GM21528 (cell line): ENCODE data around the gene HDAC11.
"Not testable (repeated sequence)": the region's sequence is repeated elsewhere in the genome, so short reads cannot be mapped to it uniquely, and the experiment has no call there.

ENCODE experiments used
- ATAC-seq: cut with Tn5 transposase; IDR thresholded peaks from one replicate; pipeline ENCODE4 v1.9.1; 2021; ENCODE audit warnings: mild to moderate bottlenecking, moderate library complexity; ENCODE audit not compliant: unreplicated experiment, low FRiP score

HDAC11 gene

DNA sequence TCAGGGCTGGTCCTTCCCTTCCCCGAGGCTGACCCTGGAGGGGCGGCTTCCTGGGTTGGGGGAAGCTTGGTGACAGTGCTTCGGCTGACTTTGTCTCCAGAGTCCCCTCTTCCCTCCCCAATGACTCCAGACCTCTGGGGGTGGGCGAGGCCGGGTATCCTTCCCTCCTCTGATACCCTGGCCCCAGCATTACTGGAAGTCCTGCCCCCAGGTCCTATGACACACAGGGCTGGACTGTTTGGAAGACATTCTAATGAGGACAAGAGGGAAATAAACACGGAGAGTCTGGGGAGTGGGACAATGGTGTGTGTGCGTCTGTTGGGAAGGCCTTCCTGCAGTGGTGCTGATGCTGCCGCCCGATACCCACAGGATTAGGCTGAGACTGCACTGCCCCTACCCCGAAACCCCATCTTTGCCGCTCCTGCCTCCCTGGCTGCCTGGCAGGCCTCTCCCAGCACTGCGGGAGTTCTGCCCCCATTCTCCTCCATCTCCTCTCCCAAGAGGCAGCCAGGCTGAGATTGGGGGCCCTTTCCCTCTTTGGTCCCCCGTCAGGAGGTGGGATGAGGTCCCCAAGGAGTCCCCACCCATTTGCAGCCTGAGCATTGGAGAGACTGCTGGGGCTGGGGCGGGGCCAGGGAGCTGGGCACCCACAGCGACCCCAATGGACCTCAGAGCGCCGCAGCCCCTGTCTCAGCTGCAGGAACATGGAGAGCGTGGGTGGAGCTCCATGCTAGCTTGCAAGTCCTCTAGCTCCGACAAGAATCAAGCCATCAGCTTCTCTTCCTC, 39.1 kb downstream of the HDAC11 start:
- ATAC-seq: no peak

DNA sequence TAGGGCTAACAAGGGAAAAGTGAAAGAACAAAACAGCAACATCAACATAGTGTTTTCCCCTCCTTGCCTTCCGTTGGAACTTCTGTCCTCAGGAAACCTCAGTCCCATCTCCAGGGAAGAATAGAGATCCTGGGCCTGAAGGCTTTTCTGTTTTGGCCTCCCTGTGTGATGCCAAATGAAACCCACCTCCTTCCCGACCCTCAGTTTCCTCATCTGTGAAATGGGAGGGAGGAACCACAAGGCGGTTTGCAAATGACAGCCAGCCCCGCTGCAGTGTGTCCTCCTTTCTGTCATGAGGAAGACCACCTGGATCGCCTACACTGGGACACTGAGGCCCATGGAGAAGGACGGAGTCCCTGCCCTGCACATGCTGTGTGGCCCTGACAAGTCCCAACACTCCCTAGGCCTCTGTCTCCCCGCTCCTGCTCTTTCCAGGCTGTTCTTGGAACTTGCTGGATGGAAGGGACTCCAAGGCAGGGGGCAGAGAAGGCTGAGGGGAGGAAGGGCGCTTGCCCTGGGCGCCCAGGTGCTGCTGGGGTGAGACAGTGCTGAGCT, 40.3 kb downstream of the HDAC11 start:
- no peak for ATAC-seq

DNA sequence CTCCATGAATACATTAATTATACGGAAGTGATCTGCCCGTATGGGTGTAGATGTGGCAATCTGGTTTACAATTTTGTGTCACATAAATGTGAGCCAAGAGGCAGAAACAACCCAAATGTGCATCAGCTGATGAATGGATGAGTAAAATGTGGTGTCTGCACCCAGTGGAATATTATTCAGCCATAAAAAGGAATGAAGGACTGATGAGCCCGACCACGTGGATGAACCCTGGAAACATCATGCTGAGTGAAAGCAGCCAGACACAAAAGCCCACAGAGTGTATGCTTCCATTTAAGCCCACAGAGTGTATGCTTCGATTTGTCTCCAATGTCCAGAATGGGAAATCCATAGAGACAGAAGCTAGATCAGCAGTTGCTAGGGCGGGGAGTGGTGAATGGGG, 41.2 kb downstream of the HDAC11 start:
- no peak for ATAC-seq

DNA sequence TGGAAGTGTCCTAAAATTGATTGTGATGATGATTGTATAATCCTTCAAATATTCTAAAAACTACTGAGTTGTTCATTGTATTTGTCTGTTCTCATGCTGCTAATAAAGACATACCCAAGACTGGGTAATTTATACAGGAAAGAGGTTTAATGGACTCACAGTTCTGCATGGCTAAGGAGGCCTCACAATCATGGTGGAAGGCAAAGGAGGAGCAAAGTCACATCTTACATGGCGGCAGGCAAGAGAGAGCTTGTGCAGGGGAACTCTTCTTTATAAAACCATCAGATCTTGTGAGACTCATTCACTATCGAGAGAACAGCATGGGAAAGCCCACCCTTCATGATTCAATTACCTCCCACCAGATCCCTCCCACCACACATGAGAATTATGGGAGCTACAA, 41.6 kb downstream of the HDAC11 start:
- ATAC-seq: not testable (repeated sequence)

DNA sequence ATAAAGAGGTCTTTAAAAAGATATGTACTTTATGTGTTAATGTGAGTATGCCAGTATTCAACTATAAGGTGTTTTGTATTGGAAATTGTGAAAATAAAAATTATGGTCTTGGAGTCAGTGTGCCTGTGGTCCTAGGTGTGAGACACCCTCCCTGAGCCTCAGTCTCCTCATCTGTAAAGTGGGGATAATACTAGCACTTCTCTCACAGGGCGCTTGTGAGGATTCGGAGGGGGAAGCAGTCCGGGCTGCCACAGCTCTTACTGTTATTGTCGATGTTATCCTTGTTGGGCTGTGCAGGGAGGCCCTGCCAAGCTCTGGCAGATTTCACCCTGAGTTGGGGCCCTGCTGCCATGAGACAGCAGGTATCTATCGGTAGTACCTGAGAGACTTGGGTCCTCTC, 42.1 kb downstream of the HDAC11 start:
- ATAC-seq: no peak

DNA sequence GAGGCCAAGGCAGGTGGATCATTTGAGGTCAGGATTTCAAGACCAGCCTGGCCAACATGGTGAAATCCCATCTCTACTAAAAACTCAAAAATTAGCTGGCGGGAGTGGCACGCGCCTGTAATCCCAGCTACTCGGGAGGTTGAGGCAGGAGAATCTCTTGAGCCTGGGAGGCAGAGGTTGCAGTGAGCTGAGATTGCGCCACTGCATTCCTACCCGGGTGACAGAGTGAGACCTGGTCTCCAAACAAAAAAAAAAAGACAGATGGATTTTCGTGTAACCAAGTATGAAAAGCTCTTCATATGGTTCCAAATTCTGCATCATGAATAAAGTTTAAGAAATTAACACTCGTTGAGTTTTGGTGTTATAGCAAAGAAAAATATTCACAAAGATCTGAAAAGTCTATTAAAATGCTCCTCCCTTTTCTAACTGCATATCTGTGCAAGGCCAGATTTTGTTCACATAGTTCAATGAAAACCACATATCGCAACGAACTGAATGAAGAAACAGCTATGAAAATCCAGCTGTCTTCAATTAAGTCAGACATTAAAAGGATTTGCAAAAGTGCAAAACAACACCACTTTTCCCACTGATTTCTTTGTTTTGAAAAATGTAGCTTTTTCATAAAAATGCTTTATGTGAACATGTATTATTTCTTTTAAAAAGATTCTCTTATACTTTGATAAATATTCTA, 45.0 kb downstream of the HDAC11 start:
- no peak for ATAC-seq

DNA sequence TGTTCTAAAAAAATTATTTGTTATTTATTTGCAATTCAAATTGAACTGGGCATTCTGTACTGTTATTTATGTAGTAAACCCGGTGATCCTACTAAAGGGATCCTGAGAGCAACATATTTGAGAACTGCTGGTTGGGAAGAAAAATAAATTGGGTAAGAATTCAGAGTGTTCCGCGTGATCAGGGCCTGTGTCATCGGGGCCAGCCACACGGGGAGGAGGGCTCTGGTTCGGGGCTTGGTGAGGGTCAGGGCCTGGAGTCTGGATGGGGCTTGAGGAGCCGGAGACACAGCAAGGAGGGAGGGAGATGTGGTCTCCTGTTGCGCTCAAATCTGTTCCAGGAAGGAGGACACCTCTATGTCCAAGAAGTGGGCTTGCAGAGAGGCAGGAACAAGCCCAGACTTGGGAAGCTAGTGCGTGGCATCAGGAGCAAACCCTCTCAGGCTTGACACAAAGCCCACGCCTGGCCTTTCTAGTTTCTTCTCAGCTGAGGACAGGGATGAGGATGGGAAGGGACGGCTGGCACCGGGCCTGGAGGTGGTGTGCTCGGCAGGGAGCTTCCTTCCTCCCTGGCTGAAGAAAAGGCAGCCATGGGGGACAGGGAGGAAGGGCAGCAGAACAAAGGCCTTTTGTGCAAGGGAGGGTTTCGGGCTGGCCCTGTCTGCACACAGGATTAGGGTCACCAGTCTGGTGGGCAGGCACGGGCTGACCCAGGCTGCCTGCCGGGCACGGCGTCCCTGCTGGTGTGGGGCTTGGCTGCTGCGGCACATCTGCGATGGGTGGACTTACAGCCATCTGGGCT, 45.9 kb downstream of the HDAC11 start:
- ATAC-seq: no peak

DNA sequence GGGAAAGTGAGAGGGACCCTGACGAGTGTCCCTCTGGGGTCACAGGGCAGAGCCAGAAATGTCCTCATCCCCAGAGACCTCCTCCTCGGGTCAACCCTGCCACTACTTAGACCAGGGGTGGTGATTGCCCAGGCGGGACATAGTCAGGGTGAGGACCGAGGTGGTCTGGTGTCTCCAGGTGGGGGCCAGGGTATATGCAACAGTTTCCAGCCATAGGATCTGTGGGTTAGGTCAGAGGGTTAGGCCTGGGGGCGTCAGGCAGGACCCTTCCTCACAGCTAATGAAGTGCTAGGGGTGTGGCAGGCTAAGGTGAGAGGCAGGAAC, 46.5 kb downstream of the HDAC11 start:
- ATAC-seq: no peak

DNA sequence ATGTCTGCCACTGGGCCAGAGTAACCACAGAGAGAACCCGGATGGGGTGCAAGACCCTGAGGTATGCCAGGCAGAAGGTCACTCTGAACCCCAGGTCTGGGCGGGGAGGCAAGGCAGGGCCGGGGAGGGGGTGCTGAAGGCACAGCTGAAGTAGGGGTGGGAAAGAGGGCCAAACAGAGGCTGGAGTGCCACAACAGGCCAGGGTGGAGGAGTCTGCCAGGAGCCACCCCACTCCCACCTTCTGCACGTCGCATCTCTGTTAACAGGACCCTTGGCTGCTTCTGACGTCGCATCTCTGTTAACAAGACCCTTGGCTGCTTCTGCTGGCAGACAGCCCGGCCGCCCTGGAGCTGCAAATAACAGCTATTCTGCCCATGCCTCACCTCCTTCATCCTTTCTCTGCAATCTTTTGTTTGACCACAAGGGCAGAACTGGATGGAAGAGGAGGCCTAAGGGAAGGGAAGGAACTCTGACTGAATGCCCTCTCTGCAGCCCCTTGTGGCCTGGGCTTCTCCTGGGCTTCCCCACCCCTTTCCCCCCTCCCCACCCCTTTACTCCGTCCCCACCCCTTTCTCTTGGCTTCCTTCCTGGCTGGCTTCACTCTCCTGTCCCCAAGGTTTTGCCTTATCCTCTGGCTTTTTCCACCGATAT, 48.2 kb downstream of the HDAC11 start:
- ATAC-seq: no peak

DNA sequence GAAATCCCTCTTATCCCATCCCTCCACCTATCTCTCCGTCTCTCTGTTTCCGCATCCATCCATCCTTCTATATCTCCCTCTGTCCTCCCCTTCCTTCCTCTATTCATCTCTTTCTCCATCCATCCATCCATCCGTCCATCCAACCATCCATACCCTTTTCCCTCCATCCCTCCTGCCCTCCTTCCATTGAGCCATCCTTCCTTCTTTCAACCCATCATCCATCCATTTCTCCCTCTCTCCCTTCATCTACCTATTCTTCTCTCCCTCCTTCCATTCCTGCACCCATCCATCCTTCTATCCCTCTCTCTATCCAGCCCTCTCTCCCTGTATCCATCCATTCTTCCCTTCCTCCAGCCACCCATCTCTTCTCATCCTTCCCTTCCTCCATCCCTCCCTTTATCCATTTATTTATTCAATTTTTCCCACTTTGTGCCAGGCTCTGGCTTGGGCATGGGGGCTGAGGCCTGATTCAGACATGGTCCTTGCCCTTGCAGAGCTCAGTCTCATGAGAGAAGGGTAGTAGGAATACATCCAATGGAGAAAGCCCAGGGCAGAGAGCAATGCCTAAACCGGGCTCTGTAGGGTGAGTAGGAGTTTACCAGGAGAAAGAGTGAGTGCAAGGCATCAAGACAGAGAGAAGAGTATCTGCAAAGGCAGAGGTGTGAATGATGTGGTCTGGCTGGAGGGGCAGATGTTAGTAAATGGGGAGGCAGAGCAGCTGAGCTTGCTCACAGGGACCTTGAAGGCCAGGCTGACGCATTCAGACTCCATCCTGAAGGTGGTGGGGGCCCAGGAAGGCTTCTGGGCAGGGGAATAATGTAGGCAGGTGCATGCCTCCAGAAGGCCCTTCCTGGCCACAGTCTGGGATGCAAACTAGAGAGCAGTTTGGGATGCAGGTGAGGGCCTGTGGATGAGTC, 49.3 kb downstream of the HDAC11 start:
- ATAC-seq: no peak

DNA sequence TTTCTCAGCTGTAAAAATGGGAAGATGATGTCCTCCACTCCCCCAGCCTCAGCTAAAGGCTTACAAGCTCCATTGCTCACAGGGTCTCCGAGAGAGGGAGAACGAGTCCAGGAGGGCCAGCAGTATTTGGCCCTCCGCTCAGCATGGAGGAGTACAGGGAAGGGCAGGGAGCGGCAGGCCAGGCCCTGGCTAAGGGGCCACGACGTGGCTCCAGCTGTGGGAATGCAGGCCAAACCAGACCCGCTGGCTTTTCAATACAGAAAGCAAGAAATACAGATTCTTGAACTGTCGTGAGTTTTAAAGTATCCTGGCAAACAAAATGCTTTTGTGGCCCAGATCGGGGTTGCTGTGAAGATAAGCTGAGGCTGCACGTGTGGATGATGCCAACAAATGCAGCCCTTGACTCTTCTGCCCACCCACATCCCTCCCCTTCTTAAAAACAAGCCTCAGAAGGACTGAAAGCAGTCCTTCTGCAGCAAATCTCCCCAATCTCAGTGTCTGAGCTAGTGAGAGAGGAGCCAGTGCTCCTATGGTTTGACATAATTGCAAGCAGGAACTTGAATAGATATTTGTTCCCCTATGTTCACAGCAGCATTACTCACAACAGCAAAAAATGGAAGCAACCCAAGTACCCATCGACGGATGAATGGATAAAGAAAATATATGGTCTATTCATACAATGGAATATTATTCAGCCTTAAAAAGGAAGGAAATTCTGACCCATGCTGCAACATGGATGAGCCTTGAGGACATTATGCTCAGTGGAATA, 50.3 kb downstream of the HDAC11 start:
- ATAC-seq: no peak

DNA sequence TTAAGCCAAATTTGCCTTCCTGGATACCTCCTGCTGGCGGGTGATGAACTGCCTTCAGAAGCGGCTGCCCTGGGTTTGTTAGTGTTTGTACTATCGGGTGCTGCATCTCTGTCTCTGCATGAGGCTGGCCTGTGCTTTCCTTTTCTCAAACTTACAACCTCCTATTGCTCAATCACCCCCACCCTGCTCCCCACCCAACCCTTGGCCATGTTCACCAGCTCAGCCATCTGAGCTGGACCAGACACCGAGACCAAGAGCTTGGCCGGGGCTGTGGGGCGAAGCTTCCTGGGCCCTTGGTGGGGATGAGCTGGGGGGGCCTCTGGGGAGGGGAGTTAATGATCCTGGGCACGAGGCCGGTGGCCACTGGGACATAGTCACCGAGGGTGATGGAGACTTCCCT, 52.0 kb downstream of the HDAC11 start:
- ATAC-seq: no peak

DNA sequence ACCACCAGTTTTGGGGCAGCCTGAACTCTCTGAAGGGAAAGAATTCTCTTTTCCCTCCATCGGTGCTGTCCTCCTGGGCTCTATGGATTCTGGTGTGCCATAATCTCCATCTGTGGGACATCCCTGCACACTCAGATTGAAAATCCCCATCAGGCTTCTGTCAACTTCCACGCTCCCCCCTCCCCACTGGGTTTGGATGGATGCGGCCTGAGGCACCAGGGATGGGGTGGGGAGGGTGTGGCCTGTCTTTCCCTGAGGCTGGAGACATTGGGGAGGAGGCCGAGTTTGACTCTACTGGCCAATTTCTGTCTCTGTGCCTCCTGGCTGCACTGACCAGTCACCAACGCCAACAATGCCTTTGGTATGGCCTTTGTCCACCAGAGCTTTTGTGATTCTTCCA, 52.5 kb downstream of the HDAC11 start:
- no peak for ATAC-seq

DNA sequence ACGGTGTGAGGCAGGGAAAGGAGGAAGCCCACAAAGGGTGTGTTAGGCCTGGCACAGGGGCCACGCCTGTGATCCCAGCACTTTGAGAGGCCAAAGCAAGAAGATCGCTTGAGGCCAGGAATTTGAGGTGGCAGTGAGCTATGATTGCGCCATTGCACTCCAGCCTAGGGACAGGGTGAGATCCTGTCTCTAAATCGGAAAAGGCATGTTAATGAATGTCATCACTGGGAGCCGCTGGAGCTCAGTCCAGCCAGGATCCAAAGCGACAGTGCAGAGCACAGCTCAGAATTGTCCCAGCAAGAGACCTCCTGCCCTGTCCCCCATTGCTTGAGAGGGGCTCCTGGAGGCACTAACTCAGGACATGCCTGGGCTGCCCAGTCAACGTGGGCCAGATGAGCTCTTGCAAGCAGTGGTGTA, 53.8 kb downstream of the HDAC11 start:
- ATAC-seq: no peak

DNA sequence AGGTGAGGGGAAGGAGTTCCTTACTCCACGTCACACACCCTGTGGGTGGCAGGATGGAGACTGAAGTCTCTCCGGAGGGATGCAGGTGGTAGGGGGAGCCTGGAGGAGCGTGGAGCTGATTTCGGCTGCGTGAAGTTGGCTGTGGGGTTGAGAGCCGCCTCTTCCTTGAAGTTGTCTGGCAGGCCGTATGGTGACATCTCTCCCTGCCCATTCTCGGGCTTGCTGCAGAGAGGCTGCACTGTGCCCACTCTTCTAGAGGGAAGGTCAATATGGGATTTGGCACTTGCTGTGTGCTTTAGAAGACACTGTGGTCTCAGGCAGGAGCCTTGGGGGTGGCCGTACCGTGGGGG, 55.4 kb downstream of the HDAC11 start:
- no peak for ATAC-seq

DNA sequence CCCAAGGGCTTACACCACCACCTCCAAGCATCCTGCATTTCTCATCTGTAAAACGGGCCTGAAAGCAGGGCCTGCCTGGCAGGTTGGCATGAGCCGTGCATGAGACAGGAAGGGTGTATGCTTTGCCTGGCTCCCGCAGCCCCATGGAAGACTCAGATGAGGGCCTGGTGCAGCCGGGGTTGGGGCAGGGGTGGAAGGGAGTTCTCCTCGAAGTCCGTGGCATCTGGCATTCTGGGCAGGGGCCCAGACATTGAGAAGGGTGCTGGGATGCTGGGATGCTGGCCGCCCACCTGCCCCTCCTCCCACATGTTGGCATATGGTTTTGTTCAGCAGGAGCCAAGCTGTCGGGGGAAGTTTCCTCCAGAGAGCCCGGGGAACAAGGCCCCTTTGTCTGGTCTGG, 55.8 kb downstream of the HDAC11 start:
- no peak for ATAC-seq

DNA sequence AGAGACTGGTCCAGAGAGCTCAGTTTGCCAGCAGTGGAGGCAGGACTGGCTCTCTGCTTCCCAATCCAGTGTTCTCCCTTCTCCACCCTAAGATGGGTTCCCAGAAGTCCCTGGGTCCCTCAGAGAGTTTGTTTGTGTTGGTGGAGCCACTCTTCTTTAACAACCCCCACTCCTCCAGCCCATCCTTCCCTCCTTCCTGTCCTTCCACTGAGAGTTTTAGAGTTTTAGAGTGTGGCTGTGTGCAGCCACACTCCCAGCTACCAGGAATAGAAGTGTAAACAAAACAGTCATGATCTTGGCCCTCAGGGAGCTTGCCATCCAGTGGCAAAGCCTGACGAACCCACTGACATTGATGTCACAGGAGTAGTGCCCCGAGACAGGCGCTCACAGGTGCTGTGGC, 56.3 kb downstream of the HDAC11 start:
- ATAC-seq: no peak

DNA sequence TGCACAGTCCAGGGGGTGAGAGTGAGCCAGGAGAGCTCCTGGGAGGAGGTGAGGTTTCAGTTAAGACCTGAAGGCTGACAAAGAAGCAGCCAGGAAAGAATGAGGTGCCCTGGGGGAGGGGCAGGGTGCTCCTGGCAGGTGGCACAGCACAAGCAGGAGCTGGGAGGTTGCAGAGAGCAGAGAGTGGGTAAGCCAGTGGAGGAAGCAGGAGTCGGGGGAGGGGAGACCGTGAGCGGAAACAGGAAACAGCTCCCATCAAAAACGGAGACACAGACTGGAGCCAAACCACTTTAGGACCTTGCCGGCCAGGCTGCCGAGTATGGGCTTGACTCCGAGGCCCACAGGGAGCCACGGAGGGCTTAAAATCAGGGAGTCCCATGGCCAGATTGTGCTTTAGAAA, 56.7 kb downstream of the HDAC11 start:
- ATAC-seq: no peak

DNA sequence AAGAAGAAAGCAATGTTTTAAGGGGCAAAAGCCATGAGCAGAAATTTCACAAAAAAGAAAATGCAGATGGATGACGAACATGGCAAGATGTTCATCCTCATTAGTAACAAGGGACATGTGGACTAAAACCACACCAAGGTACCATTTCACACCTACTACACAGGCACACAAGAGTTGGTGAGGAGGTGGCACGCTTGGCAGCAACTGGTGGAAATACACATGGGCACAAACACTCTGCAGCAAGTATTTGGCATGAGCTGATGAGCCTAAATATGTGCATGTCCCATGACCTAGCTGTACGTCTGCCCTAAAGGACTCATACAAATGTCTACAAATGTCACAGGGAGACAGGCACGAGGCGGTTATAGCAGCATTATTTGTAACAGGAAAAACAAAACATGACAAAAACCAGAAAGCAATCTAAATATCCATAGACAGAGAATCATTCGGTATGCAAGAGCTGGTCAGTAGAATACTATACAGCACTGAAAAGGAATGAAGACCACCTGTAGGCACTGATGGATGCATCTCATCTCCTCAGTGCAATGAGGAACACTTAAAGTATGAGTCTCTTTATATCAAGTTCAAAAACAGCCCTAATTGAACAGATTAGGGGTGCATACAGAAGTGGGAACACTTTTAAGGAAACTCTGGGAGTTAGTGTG, 57.3 kb downstream of the HDAC11 start:
- ATAC-seq: no peak
